Hematopoietic multipotent progenitor cell (in vitro differentiated cells): Measurements from ENCODE around the gene PODN. TPM values are rescaled to one million over a fixed set of nuclear protein-coding genes. Genes with fewer than 3 reads are reported as not detected.

Experiments used
- DNase-seq, 3 donors: peaks; one replicate each; pipeline ENCODE4 v3.0.0-alpha.2; 2011 to 2015; ENCODE audit warnings: low read depth in 2 of 3, low spot score in 2 of 3
- total RNA-seq: library from RNA; depleted of rRNA; stranded (reverse); fragments of >200 nt; gene quantifications from one replicate; pipeline ENCODE4 v1.2.3, GENCODE V29; 2012

The PODN gene
- total RNA-seq, 1 donor = not detected

GRCh38 chr1:53112861-53113260 is 50.8 kb downstream of the PODN start:
- no peak for DNase-seq

GRCh38 chr1:53114090-53114489 is 52.1 kb downstream of the PODN start:
- DNase-seq = no peak

GRCh38 chr1:53114581-53115400 is 52.8 kb downstream of the PODN start:
- DNase-seq = no peak

DNA sequence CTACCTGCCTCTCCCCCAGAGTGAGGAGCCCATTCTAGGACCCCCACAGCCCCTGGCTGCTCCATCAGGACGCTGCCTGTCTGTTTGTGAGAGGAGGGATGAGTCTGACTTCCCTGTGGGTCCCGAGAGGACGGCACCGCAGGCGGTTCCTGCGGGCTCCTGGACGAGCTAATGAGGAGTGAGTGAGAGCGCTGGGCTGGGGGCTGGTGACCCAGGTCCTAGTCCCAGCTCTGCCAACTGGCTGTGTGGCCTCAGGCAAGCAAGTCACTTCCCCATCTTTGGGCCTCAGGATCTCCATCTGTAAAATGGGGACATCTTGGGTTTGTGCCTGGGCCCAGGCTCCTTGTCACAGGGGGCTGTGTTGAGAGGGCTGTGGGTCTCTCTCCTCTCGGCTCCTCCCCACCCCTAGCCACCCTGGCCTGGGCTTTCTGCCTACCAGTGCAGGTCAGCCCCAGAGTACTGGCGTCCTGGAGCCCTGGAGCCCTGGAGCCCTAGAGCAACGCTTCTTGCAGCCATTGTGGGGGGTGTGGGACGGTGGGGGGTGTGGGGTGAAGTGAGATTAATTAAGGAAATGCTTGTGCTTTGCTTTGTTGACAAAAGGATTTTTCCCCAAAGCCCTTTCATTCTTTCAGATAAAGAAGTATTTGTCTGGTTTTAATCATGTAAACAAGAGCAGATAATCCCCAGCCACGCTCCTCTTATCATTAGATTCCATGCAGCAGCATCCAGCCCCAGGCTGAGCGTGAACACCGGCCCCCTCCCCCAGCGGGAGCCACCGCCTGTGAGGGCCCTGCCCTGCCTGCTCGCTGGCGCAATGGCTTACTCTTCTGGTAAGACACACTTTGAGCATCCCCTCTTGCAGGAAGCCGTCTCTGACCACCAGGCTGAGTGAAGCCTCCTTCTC is 53.6 kb downstream of the PODN start:
- DNase-seq = no peak

GRCh38 chr1:53116307-53116810 is 54.3 kb downstream of the PODN start:
- no peak for DNase-seq

GRCh38 chr1:53116933-53117600 is 55.1 kb downstream of the PODN start:
- no peak for DNase-seq

DNA sequence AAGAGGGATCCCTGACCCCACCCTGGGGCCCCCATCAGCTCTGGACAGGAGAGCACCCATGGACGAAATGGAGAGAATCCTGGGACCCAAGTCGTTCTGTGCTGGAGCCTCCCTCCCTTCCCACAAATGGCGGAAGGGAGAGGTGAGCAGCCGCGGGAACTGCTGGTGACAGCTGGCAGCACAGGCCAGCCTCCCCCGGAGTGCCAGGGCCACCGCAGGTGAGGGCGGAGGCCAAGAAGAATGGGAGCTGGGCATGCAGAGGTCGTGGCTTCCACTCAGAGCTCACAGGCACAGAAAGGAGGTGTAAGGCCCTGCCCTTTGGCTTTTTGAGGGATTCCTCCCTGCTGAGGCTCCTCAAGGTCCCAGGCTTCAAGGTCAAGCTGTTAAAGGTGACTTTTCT is 55.8 kb downstream of the PODN start:
- DNase-seq = no peak

GRCh38 chr1:53120659-53121058 is 58.6 kb downstream of the PODN start:
- no peak for DNase-seq

DNA sequence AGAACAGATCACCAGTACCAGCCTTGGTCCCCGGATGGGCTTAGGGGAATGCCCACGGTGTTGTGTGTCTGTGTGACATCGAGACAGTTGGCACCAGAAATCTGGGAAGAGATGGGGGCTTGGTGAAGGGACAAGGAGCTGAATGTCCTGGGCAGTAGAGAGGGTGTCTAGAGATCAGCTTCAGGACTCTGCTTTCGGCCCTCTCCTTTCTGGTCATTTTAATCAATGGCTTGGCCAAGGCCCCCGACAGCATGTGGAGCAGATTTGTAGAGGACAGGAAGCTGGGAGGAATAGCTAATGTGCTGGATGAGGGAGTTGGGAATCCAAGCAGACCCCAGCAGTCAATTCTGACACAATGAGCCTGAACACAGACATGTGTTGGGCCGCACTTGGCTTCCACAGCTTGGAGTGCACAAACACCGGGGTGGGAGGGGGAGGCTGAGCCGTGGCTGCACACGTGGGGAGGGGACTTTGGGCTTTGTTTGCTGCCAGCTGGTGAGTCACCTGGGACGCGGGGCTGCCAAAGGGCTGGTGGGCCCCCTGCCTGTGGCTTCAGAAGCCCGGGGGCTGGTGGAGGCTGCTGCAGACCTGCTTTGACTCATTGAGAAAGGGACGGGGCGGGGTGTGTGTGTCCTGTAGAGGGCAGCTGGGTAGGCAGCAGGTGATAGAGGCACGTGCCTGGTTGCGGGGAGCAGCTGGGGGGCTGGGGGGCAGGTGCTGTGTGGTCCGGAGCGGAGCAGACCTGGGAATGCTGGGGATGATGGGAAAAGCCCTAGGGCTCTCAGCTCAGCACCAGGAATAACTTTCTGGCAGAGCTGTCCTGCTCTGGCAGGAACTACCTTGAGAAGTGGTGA is 59.5 kb downstream of the PODN start:
- DNase-seq = no peak

DNA sequence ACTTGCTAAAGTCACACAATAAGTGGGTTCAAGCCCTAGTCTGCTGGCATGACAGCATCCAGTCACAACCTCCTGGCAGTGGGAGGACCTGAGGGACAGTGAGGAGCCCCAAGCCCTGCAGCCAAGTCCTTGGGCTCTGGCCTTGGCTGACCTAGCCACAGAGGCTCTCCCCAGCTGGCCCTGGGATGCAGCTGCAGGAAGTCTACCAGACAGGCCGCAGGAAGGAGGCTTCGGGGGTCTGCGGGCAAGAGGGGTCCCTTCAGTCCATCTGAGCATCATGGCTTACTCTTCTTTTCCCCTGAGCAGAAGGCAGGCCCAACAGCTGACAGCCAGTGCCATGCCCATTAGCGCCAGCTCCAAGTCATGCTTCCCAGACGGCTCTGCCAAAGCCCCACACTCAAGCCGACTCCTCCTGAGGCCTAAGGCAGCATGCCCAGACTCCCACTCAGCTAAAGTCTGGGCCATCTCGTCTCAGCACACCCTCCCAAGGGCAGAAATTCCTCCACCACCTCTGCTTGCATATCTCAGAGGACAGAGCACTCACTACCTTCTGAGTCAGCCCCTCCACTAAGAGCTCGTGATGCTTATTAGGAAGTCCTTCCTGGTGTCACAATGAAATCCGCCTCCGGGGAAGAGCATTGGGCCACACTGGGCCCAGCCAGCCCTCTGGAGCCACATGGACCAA is 60.3 kb downstream of the PODN start:
- no peak for DNase-seq

DNA sequence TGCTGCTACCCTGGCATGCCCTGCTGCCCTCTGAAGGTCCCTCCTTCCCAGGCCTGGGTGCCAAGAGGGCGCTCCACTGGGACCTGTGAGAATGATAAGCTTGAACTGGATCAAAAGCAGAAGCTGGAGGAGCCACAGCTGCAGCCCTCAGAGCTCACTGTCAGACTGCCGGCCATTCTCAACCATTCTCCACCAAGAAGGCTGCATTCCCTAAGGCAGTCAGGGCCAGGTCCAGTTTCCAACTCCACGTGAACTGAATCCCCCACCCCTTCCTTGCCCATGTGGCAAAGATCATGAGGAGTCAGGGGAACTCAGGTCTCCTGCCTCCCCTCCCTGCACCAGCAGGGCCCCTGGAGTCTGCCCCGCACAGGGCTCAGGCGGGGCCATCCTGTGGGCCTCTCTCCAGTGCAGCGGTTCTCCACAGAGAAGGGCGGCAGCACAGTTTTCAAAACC is 61.0 kb downstream of the PODN start:
- no peak for DNase-seq

- DNase-seq = no peak
Observed at GRCh38 chr1:53123453-53124140, 61.6 kb downstream of the PODN start.

GRCh38 chr1:53125122-53125521 is 63.1 kb downstream of the PODN start:
- DNase-seq = no peak

GRCh38 chr1:53125623-53126360 is 63.8 kb downstream of the PODN start:
- DNase-seq = no peak

- DNase-seq = no peak
Observed at GRCh38 chr1:53126495-53126894, 64.5 kb downstream of the PODN start.

DNA sequence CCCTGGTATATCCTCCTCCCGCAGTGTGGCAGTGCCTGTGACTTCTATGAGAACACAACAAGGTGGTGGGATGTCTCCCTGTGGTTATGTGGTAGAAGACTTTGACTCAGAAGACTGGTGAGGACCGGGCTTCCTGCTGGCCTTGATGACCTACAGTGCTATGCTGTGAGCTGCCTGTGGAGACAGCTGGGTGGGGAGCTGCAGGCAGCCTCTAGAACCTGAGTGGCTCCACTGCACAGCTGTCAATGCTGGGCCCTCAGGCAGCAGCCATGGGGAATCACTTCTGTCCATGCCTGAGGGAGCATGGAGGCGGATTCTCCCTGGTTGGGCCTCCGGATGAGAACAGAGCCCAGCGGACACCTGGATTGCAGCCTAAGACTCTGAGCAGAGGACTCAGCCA is 65.5 kb downstream of the PODN start:
- DNase-seq = no peak

DNA sequence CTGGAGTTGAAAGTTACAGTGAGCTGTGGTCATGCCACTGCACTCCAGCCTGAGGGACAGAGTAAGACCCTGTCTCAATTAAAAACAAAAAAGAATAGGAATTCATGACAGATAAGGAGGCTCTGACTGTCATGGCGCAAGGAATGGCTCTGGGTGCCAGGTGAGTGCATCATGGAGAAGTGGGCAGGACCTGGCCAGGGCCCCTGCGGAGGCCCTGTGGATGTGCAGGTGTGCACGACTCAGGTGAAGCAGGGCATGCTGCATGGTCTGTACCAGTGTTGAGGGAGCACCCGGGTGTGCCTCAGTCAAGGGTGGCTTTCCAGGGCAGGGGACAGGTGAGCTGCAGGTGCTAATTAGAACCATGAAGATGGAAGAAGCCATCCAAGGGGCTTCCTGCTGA is 66.4 kb downstream of the PODN start:
- DNase-seq = no peak

GRCh38 chr1:53129891-53130597 is 68.0 kb downstream of the PODN start:
- DNase-seq = no peak
